Thoracic aorta (tissue), 2 donors: ENCODE data around the gene BSDC1. TPM values are rescaled to one million over a fixed set of nuclear protein-coding genes. Genes with fewer than 3 reads are reported as not detected.

ENCODE experiments used
- ATAC-seq: fragments of 150-250 bp; one replicate; pipeline ENCODE4 v1.8.0; 2017; ENCODE audit warnings: low read depth; ENCODE audit not compliant: insufficient number of reproducible peaks, low FRiP score
- DNase-seq: peaks from one replicate; pipeline ENCODE4 v3.0.0-alpha.2; 2020; ENCODE audit warnings: low spot score
- H3K27ac ChIP-seq, 2 donors: fragments of 200-600 bp; sonication (generic); 1 replicate in 1 of 2; 2 replicates in 1 of 2; pipeline ENCODE4 v1.5.1; 2016; ENCODE audit warnings: mild to moderate bottlenecking in 2 of 2, moderate library complexity in 2 of 2
- H3K27me3 ChIP-seq: fragments of 200-600 bp; sonication (generic); replicated peaks from 2 replicates; pipeline ENCODE4 v1.6.0; 2016; ENCODE audit warnings: mild to moderate bottlenecking; ENCODE audit not compliant: insufficient read depth
- H3K36me3 ChIP-seq: fragments of 200-600 bp; sonication (generic); one replicate; pipeline ENCODE4 v1.5.1; 2016
- H3K4me1 ChIP-seq, 2 donors: fragments of 200-600 bp; sonication (generic); 1 replicate in 1 of 2; 2 replicates in 1 of 2; pipeline versions ENCODE4 v1.5.1 to v1.6.0; 2016; ENCODE audit warnings: low read depth in 2 of 2, mild to moderate bottlenecking in 1 of 2; ENCODE audit not compliant: control insufficient read depth in 1 of 2
- H3K4me3 ChIP-seq: fragments of 200-600 bp; sonication (generic); 2 replicates; pipeline ENCODE4 v1.5.1; 2016; ENCODE audit warnings: mild to moderate bottlenecking
- H3K9me3 ChIP-seq: fragments of 200-600 bp; sonication (generic); 2 replicates; pipeline ENCODE4 v1.5.1; 2016
- CTCF ChIP-seq: fragments of 200-600 bp; sonication (generic); IDR thresholded peaks from one replicate; pipeline ENCODE4 v1.5.1; 2019; ENCODE audit warnings: antibody characterized with exemption
- total RNA-seq, 2 donors: library from RNA; depleted of rRNA; stranded (reverse); fragments of >200 nt; gene quantifications; one replicate each; pipeline versions ENCODE4 v1.1.0 to v1.2.3, GENCODE V29; 2016

The BSDC1 gene
- total RNA-seq, 2 donors from 2014 or later: 70.8 to 84.9 TPM

- DNase-seq: no peak
- peaks cover 20 to 35% of the 10 kb centered on the region in 2 donors for H3K4me1 ChIP-seq
- TF ChIP-seq CTCF: no peak
- ATAC-seq: no peak
- peak overlapping the region; percentile 81 to 92 for H3K27ac ChIP-seq
- H3K4me3 ChIP-seq: peak overlapping the region; percentile 82
- H3K9me3 ChIP-seq: no peaks in the 10 kb centered on the region
- H3K36me3 ChIP-seq: peaks cover 22% of the 10 kb centered on the region
- H3K27me3 ChIP-seq: no peaks in the 10 kb centered on the region
Observed at GRCh38 chr1:32393832-32394140, 455 bp downstream of the BSDC1 start.

- ATAC-seq (no peak), DNase-seq (no peak)
- no peaks in the 10 kb centered on the region for H3K27me3 ChIP-seq
- peaks cover 22% of the 10 kb centered on the region for H3K36me3 ChIP-seq
- peaks cover 20 to 35% of the 10 kb centered on the region in 2 donors for H3K4me1 ChIP-seq
- peak overlapping the region; percentile 82 for H3K4me3 ChIP-seq
- TF ChIP-seq CTCF: no peak
- H3K9me3 ChIP-seq: no peaks in the 10 kb centered on the region
- no peak overlapping the region for H3K27ac ChIP-seq
Observed at GRCh38 chr1:32393136-32393535, 1.1 kb downstream of the BSDC1 start.

- Histone ChIP-seq H3K9me3 (no peaks in the 10 kb centered on the region), H3K27me3 (no peaks in the 10 kb centered on the region), H3K4me1 (peaks cover 20 to 35% of the 10 kb centered on the region in 2 donors), H3K36me3 (peaks cover 28% of the 10 kb centered on the region), H3K4me3 (no peak overlapping the region), H3K27ac (no peak overlapping the region)
- no peak for TF ChIP-seq CTCF
- ATAC-seq (no peak), DNase-seq (no peak)
Observed at GRCh38 chr1:32392325-32392724, 1.9 kb downstream of the BSDC1 start.

- no peak overlapping the region for H3K27ac ChIP-seq
- no peaks in the 10 kb centered on the region for H3K27me3 ChIP-seq
- no peak for TF ChIP-seq CTCF
- no peaks in the 10 kb centered on the region for H3K9me3 ChIP-seq
- H3K36me3 ChIP-seq: peaks cover 37% of the 10 kb centered on the region
- DNase-seq: no peak
- H3K4me3 ChIP-seq: no peak overlapping the region
- no peak for ATAC-seq
- peaks cover 20 to 35% of the 10 kb centered on the region in 2 donors for H3K4me1 ChIP-seq
Observed at GRCh38 chr1:32390904-32391870, 3.1 kb downstream of the BSDC1 start.

GRCh38 chr1:32388641-32389040 lies 5.6 kb downstream of the BSDC1 start:
- no peak for DNase-seq
- H3K4me1 ChIP-seq: peaks cover 20 to 33% of the 10 kb centered on the region in 2 donors
- no peak overlapping the region for H3K27ac ChIP-seq
- no peak for ATAC-seq
- no peak overlapping the region for H3K4me3 ChIP-seq
- H3K27me3 ChIP-seq: no peaks in the 10 kb centered on the region
- no peaks in the 10 kb centered on the region for H3K9me3 ChIP-seq
- TF ChIP-seq CTCF: no peak
- H3K36me3 ChIP-seq: peaks cover 58% of the 10 kb centered on the region
